ENCODE results near the gene OR6J1.

GRCh38 chr14:22589096-22589839 is 54.9 kb downstream of the OR6J1 start, which contains the start of gene DAD1:
- TF ChIP-seq YY1 (IDR thresholded peaks at IDR 0.05; ENCODE audit: low read depth, low read length) (peak; percentile 88), ZNF274 (IDR thresholded peaks at IDR 0.05; ENCODE audit: insufficient read depth, insufficient read length) (no peak), CHD1 (IDR thresholded peaks at IDR 0.05; ENCODE audit: low read depth, low read length) (no peak), FOS (IDR thresholded peaks at IDR 0.05; ENCODE audit: borderline replicate concordance, extremely low read depth, insufficient read length) (no peak), CTCF (IDR thresholded peaks at IDR 0.05 in 2 of 3, conservative IDR thresholded peaks at IDR 0.05 in 1 of 3; ENCODE audit: control insufficient read depth in 2 of 3, extremely low read depth in 1 of 3, insufficient read depth in 1 of 3, low read depth in 3 of 3, low read length in 3 of 3) (0 out of 6 replicates have a peak, but pooled peaks of 1 of the 3 experiments have one; percentile 13), POLR2A (IDR thresholded peaks at IDR 0.05; ENCODE audit: low read depth, low read length) (peak; percentile 98), E4F1 (IDR thresholded peaks at IDR 0.05; ENCODE audit: borderline replicate concordance, partially characterized antibody) (peak; percentile 16)
- TF ChIP-seq, protein P1, sequence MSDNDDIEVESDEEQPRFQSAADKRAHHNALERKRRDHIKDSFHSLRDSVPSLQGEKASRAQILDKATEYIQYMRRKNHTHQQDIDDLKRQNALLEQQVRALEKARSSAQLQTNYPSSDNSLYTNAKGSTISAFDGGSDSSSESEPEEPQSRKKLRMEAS (IDR thresholded peaks at IDR 0.05; ENCODE audit: low read depth, low read length), result 0 out of 2 replicates have a peak, but pooled peaks have one; percentile 10
